Panc1 (cell line): ENCODE measurements around the gene SLC25A42. TPM values are rescaled to one million over a fixed set of nuclear protein-coding genes. Genes with fewer than 3 reads are reported as not detected.

Source experiments
- ATAC-seq: fragments of 200-7000 bp; cut with Tn5 transposase; 2 replicates; pipeline ENCODE4 v1.9.1; 2020; ENCODE audit warnings: mild to moderate bottlenecking, moderate library complexity
- BruUV-seq: library from RNA; stranded (reverse); fragments of 400-500 nt; replicated peaks from 2 replicates; lab custom pipeline; 2021; lab: Mats Ljungman, UMichigan
- CTCF ChIA-PET: fragments of 300-600 bp; sonication (Branson Sonifier 250); formaldehyde crosslinking; loops from one replicate; lab custom pipeline; 2022; ENCODE audit warnings: antibody characterized with exemption; lab: Charles Lee
- POLR2A ChIA-PET: fragments of 300-600 bp; sonication (Branson Sonifier 250); formaldehyde crosslinking; loops from one replicate; lab custom pipeline; 2022; ENCODE audit warnings: antibody characterized with exemption; lab: Charles Lee
- DNase-seq: peaks from one replicate; pipeline ENCODE4 v3.0.0-alpha.2; 2010; ENCODE audit warnings: low read depth, low spot score
- H3K27ac ChIP-seq: 2 replicates; pipeline ENCODE4 v1.5.1; 2011; ENCODE audit warnings: mild to moderate bottlenecking, low read length, inconsistent platforms
- H3K27me3 ChIP-seq: fragments of 200-500 bp; sonication (Bioruptor generic); 2 replicates; pipeline ENCODE4 v1.6.0; 2014; ENCODE audit warnings: low read length, inconsistent platforms; ENCODE audit not compliant: control insufficient read depth, insufficient read depth
- H3K36me3 ChIP-seq: fragments of 200-500 bp; sonication (Bioruptor generic); 2 replicates; pipeline ENCODE4 v1.5.1; 2014; ENCODE audit warnings: inconsistent platforms, mild to moderate bottlenecking, low read length, moderate library complexity; ENCODE audit not compliant: control insufficient read depth, insufficient read depth
- H3K4me1 ChIP-seq: 2 replicates; pipeline ENCODE4 v1.5.1; 2011; ENCODE audit warnings: inconsistent platforms, mild to moderate bottlenecking, low read length, moderate library complexity; ENCODE audit not compliant: control insufficient read depth, insufficient read depth
- H3K4me3 ChIP-seq, 2 experiments: 2 replicates each; pipeline ENCODE4 v1.5.1; 2011 to 2012; ENCODE audit warnings: low read depth in 2 of 2, low read length in 2 of 2, mild to moderate bottlenecking in 2 of 2, inconsistent platforms in 1 of 2, moderate library complexity in 1 of 2
- H3K9me3 ChIP-seq: fragments of 200-500 bp; sonication (Bioruptor generic); 2 replicates; pipeline ENCODE4 v1.5.1; 2014; ENCODE audit warnings: low read depth, mild to moderate bottlenecking, inconsistent platforms, low read length, moderate library complexity; ENCODE audit not compliant: control insufficient read depth, insufficient read depth
- CTCF ChIP-seq: fragments of 450-650 bp; IDR thresholded peaks from 2 replicates; pipeline ENCODE4 v1.5.1; 2017; ENCODE audit warnings: mild to moderate bottlenecking
- POLR2AphosphoS5 ChIP-seq: IDR thresholded peaks from 2 replicates; pipeline ENCODE4 v1.6.1; 2012; ENCODE audit warnings: mild to moderate bottlenecking, low read depth, low read length, moderate library complexity
- REST ChIP-seq, 2 experiments: IDR thresholded peaks; 2 replicates each; pipeline ENCODE4 v1.6.1; 2011 to 2012; ENCODE audit warnings: low read depth in 2 of 2, control low read depth in 1 of 2, low read length in 1 of 2, mild to moderate bottlenecking in 1 of 2, moderate library complexity in 1 of 2; ENCODE audit not compliant: insufficient read depth in 1 of 2
- SIN3A ChIP-seq: IDR thresholded peaks from 2 replicates; pipeline ENCODE4 v1.6.1; 2012; ENCODE audit warnings: low read depth, mild to moderate bottlenecking, low read length, moderate library complexity, borderline replicate concordance; ENCODE audit not compliant: insufficient read depth
- TCF7L2 ChIP-seq: IDR thresholded peaks from 2 replicates; pipeline ENCODE4 v1.6.1; 2011; ENCODE audit warnings: mild to moderate bottlenecking, low read depth, low read length, inconsistent platforms
- in situ Hi-C: cut with HindIII; loops from 2 replicates; pipeline ENCODE4 v1.10.0; 2016; ENCODE audit warnings: low sequenced_read_pairs, low pct_unique_long_range_greater_than_20kb
- intact Hi-C: fragments of 100-400 bp; cut with micrococcal nuclease; formaldehyde crosslinking; loops from one replicate; pipeline ENCODE4 v1.10.0; 2022; ENCODE audit not compliant: unreplicated experiment
- total RNA-seq: library from RNA; stranded (reverse); gene quantifications from one replicate; pipeline ENCODE4 v1.2.1, GENCODE V29; 2021; ENCODE audit not compliant: unreplicated experiment

SLC25A42 gene
- total RNA-seq, 1 experiment from 2014 or later: 2.6 TPM

GRCh38 chr19:19033176-19033425 lies 30.7 kb upstream of the SLC25A42 start:
- peaks cover 6% of the 10 kb centered on the region for H3K36me3 ChIP-seq
- H3K4me1 ChIP-seq: peaks cover 6% of the 10 kb centered on the region; the same call in 1 of the 2 replicates
- H3K27ac ChIP-seq: peak overlapping the region; percentile 88
- peak overlapping the region; percentile 85 to 86 for H3K4me3 ChIP-seq
- ChIA-PET CTCF (no interaction called here), POLR2A (interaction anchor here (0.6 kb wide), 1 partner anchor 289 kb away, joined by 3 read pairs; no protein-coding TSS in a partner anchor)
- no peaks in the 10 kb centered on the region for H3K9me3 ChIP-seq
- in situ Hi-C loops: no loop called here
- DNase-seq (no peak), ATAC-seq (no peak)
- no TSS peak for BruUV-seq
- no peaks in the 10 kb centered on the region for H3K27me3 ChIP-seq
- intact Hi-C loops: no loop called here
- TF ChIP-seq POLR2AphosphoS5 (no peak), REST (IDR thresholded peaks at IDR 0.05; ENCODE audit: insufficient read depth in 1 of 2, low read depth in 2 of 2, low read length in 1 of 2) (no peak), CTCF (no peak), TCF7L2 (no peak), SIN3A (no peak)

GRCh38 chr19:19033426-19034203 lies 30.2 kb upstream of the SLC25A42 start, which contains the start of the genes ARMC6 and SUGP2:
TSS of gene ARMC6 (plus strand) at chr19:19033603. CDS start at chr19:19034210, 607 bp downstream.
TSS of gene SUGP2 (minus strand) at chr19:19033517. CDS start at chr19:19031071, 2,446 bp downstream.
- H3K9me3 ChIP-seq: no peaks in the 10 kb centered on the region
- DNase-seq (peak; percentile 66), ATAC-seq (peak; percentile 93)
- H3K36me3 ChIP-seq: peaks cover 3% of the 10 kb centered on the region
- CTCF ChIA-PET: no interaction called here
- H3K4me3 ChIP-seq: peak within 1 kb of the TSS; percentile 86 to 91
- in situ Hi-C loops: no loop called here
- BruUV-seq: no TSS peak
- POLR2A ChIA-PET: interaction anchor here (0.6 kb wide), 1 partner anchor 290 kb away, joined by 3 read pairs; no protein-coding TSS in a partner anchor
- intact Hi-C loops: no loop called here
- H3K4me1 ChIP-seq: peaks cover 6% of the 10 kb centered on the region; the same call in 1 of the 2 replicates
- no peaks in the 10 kb centered on the region for H3K27me3 ChIP-seq
- peak; percentile 79; the same call in 1 of the 2 replicates for TF ChIP-seq SIN3A
- TF ChIP-seq CTCF: no peak
- no peak for TF ChIP-seq TCF7L2
- 0 out of 2 replicates have a peak, but pooled peaks have one; percentile 52 for TF ChIP-seq POLR2AphosphoS5
- TF ChIP-seq REST (IDR thresholded peaks at IDR 0.05; ENCODE audit: insufficient read depth in 1 of 2, low read depth in 2 of 2, low read length in 1 of 2): 0 out of 4 replicates have a peak, but pooled peaks of 1 of the 2 experiments have one; percentile 12
- H3K27ac ChIP-seq: peak within 1 kb of the TSS; percentile 99
